DMS153 treated with DMSO at 0.1 percent for 48 hours (cell line): Measurements from ENCODE around the gene NAV1.
"Not testable (repeated sequence)": the region's sequence is repeated elsewhere in the genome, so short reads cannot be mapped to it uniquely, and the experiment has no call there.

Source experiments
- DNase-seq: peaks from one replicate; lab custom pipeline; 2025; ENCODE audit not compliant: unreplicated experiment; lab: John Stamatoyannopoulos, UW

NAV1 gene

DNA sequence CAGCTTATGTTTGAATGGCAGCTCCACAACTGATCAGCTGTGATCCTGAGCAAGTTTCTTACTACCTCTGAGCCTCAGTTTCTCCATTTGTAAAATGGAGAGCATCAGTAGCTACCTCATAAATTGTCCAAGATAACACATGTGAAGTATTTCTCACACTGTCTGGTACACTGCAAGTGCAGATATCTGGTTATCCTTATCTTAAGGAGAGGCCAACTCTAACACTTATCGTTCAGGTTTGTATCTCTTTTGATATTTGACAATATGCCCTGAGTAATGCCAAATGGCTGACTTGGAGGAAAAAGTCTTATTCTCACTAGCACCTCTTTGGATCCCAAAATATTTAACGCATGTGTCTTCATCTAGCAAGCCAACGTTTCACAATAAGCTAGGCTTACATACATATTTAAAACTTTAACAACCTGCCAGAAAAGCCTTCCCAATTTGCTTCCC is 34.7 kb upstream of the NAV1 start:
- no peak for DNase-seq

- DNase-seq, result peak; percentile 86
These were observed 34.0 kb upstream of the NAV1 start for GRCh38 chr1:201504799-201505502.

GRCh38 chr1:201505503-201505890 is 33.4 kb upstream of the NAV1 start:
- DNase-seq, result peak; percentile 86

DNA sequence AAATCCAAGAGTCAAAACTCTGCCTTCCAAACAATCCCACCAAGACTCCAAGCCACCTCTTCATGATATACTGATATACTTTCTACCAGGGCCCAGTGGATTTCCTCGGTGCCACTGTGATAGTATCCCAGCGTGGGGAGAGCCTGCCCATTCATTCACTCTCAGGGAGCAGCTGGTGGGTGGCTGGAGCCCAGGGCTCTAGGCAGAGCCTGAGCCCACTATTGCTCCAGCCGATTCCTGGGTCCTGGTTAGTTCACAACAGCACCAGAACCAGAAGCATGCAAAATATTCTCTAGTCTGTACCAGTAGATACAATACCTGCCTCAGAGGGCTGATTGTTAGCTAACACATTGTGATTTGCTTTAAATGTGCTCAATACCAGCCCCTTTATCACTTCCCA is 32.8 kb upstream of the NAV1 start:
- DNase-seq, result no peak

- peak; percentile 86 for DNase-seq
These were observed 32.2 kb upstream of the NAV1 start, which contains the start of gene CSRP1 for GRCh38 chr1:201506557-201507359. Gene CSRP1 (minus strand): TSS chr1:201507123. CDS start chr1:201496303, 10,820 bp downstream.

DNA sequence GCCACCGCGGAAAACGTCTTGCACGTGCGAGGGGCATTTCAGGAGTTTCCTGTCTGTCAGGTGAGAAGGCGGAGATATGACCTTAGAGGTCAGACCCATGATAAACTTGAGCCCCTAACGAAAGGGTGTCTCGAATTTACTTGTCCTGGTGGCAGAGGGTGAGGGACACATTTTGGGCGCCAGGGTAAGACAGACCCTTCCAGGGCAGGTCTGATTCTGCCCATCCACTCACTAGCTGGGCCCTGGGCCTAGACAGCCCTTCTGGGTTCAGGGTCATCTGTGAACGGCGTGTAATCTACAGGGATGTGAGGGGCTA is 31.6 kb upstream of the NAV1 start:
- no peak for DNase-seq

GRCh38 chr1:201508809-201509208 is 30.1 kb upstream of the NAV1 start:
- DNase-seq, result no peak

- no peak for DNase-seq
These were observed 29.1 kb upstream of the NAV1 start for GRCh38 chr1:201509601-201510374.

DNA sequence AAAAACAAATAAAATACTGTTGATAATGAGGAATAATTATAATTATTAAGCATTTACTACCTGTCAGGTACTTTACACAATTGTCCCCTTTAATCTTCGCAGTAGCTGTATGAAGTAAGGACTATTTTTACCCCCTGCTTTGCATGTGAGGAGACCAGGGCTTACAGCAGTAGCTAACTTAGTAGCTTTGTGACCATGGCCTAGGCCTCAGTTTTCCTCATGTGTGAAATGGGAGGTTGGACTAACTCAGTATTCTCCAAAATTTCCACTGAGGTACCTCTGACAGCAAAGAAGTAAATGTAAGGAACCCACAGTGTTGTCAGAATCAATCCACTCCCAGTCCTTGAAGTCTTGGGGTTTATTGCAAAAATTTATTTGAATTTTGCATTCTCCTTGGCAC is 28.2 kb upstream of the NAV1 start:
- DNase-seq, result no peak

DNA sequence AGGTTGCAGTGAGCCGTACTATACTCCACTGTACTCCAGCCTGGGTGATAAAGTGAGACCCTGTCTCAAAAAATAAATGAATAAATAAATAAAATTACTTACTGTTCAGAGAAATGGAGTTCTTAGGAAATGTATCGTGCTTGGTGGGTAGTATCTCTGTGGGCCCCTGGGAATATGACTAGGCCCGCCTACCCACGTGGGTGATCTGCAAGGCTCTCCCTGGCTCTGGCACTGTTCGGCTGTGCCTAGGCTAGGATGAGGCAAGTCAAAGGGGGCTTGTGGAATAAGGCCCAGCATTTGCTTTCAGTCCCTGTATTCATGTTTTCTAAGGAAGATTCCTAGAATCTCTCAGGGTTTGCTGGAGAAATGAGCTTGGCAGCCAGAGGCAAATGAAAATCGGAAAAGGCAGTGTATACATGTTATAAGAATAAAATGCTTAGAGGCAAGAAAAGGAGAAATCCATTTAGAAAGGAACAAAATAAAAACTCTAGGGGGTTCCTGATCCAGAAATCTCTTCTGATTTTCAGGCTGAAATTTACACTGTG is 27.5 kb upstream of the NAV1 start:
- DNase-seq, result no peak

DNA sequence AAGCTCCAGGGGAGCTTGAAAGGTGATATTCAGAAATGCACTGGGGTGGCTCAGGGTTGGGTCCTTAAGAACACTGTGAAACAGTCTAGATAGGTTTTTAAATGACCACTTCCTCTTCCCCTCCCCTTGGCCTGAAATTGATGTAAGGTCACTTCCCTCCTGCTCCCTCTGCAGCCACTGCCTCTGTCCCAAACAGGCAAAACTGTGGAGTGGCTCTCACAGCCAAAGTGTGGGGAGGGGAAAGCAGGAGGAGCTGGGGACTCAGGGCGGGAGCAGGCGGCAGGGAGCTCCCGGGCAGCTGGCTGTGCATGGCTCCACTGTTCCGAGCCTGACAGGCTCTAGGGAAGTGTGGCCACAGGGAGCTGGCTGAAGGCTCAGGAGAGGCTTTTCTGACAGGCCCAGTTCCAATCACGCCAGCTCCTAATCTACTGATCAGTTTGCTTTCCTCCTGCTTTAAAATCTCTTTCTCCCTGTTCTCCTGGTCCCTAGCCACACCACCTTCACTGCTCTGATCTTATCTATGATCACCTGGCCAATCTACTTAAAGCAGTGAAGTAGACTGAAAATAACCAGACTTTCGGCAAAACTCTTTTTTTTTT is 26.9 kb upstream of the NAV1 start:
- peak; percentile 20 for DNase-seq

DNA sequence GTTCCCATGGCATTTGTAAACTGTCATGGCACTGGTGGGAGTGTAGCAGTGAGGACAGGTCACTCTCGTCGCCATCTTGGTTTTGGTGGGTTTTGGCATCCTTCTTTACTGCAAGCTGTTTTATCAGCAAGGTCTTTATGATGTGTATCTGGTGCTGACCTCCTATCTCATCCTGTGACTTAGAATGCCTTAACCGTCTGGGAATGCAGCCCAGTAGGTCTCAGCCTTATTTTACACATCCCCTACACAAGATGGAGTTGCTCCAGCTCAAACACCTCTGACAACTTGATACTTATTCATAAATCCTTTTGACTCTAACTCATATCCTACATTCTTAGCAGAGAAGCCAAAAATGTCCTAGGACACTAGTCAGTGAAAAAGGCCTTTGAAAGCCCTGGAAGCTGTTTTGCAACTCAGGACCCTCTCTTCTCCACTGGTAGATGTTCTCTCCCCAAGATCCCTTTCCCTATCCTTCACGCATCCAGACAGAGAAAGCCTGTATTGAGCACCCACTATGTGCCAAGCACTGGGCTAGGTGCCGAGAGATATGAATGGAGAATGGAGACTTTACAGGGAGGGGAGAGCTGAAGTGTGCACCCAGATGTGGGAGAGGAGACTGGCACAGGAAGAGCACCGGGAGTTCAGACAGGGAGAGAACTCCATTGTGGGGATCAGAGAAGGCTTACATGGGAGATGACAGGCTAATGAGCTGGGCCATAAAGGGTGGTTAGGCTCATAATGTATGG is 25.3 kb upstream of the NAV1 start:
- DNase-seq, result no peak

GRCh38 chr1:201514466-201514865 is 24.5 kb upstream of the NAV1 start:
- no peak for DNase-seq

DNA sequence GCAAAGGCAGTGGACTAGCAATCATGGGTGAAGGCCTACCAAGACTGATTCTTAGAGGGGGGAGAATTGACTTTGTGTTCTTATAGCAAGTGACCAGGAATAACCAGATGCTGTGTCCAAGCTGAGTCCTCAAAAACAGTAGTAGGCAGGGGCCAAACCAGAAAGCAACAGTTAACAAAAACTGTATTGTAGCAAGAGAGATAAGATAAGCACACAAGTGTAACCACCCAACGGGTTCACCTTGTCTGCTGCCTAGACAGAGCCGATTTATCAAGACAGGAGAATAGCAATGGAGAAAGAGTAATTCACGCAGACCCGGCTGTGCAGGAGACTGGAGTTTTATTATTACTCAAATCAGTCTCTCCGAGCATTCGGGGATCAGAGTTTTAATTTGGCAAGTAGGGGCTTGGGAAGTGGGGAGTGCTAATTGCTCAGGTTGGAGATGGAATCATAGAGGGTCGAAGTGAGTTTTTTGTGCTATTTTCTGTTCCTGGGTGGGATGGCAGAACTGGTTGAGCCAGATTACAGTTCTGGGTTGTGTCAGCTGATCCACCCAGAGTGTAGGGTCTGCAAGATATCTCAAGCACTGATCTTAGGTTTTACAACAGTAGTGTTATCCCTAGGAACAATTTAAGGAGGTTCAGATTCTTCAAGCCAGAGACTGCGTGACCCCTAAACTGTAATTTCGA is 23.7 kb upstream of the NAV1 start:
- DNase-seq, result no peak

DNA sequence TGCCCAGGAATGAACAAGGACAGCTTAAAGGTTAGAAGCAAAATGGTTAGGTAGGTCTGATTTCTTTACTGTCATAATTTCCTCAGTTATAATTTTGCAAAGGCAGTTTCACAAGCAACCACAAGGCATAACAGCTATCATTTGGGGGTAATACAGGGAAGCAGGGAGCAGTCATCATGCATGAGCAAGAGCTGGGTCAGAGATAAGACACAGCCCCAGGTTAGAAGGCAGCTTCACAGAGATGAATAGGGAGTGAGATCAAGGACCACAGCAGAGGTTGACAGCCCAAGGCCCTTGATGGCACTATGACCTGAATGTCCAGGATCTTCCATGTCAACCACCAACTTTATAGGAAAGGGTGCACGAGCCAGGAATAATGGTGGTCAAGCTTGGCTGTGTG is 23.0 kb upstream of the NAV1 start:
- no peak for DNase-seq

DNA sequence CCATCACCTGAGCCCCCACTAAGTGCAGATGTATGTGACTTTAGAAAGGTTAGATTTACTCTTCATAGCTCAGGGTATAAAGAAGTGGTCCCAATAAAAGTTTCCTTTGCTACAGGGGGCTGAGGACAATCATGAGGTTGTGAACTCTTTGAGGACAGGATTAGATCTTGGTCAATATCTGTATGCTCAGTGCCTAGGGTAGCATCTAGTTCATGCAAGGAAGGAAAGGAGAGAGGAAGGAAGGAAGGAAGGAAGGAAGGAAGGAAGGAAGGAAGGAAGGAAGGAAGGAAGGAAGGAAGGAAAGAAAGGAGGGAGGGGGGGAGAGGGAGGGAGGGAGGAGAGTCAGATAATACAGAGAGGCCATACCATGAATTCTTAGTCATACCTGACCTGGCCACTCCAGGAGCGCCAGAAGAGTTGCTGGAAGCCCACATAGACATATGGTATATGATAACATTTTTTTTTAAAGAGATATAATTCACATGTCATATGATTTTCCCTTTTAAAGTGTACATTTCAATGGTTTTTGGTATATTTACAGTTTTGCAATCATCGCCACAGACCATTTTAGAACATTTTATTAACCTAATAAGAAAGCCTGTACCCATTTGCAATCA is 22.3 kb upstream of the NAV1 start:
- no peak for DNase-seq

- no peak for DNase-seq
These were observed 21.3 kb upstream of the NAV1 start for GRCh38 chr1:201517631-201518030.

- DNase-seq, result no peak
These were observed 20.9 kb upstream of the NAV1 start for GRCh38 chr1:201518071-201518470.

DNA sequence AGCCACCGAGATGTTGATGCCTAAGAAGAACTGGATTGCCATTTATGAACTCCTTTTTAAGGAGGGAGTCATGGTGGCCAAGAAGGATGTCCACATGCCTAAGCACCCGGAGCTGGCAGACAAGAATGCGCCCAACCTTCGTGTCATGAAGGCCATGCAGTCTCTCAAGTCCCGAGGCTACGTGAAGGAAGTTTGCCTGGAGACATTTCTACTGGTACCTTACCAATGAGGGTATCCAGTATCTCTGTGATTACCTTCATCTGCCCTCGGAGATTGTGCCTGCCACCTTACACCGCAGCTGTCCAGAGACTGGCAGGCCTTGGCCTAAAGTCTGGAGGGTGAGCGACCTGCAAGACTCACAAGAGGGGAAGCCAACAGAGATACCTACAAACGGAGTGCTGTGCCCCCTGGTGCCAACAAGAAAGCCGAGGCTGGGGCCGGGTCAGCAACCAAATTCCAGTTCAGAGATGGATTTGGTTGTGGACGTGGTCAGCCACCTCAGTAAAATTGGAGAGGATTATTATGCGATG is 18.8 kb upstream of the NAV1 start:
- not testable (repeated sequence) for DNase-seq
